A549 (cell line): Measurements from ENCODE around the gene FERMT1. TPM values are rescaled to one million over a fixed set of nuclear protein-coding genes. Genes with fewer than 3 reads are reported as not detected.

Source experiments
- ATAC-seq, 2 experiments: fragments of 200-7000 bp in 1 of 2; fragments of >200 bp in 1 of 2; cut with Nextera tagmentation in 1 of 2; cut with Tn5 transposase in 1 of 2; 3 replicates each; pipeline versions ENCODE4 v1.8.0 to v1.9.1; 2018 to 2020; ENCODE audit warnings: mild to moderate bottlenecking in 1 of 2, moderate library complexity in 1 of 2
- CTCF ChIA-PET: fragments of 300-600 bp; sonication (Branson Sonifier 250); formaldehyde crosslinking; extraction: SDS; loops from one replicate; lab custom pipeline; 2021; ENCODE audit warnings: antibody characterized with exemption, inconsistent platforms; lab: Yijun Ruan, JAX
- POLR2A ChIA-PET: fragments of 350-600 bp; formaldehyde crosslinking; extraction: SDS; loops from one replicate; lab custom pipeline; 2021; ENCODE audit warnings: antibody characterized with exemption, inconsistent platforms; lab: Yijun Ruan, JAX
- DNase-seq, 2 experiments: peaks; one replicate each; pipeline versions ENCODE4 v3.0.0 to v3.0.0-alpha.2; 2011 to 2016; ENCODE audit warnings: low read depth in 1 of 2, low spot score in 1 of 2
- FAIRE-seq: peaks from 2 replicates; lab custom pipeline; 2011; peaks lifted over from hg19 to GRCh38; lab: Jason Lieb, UNC
- H3K27ac ChIP-seq, 2 experiments: fragments of >200 bp; sonication (Bioruptor Twin); formaldehyde crosslinking; 3 replicates each; pipeline ENCODE4 v1.5.1; 2016 to 2017
- H3K4me1 ChIP-seq: fragments of >200 bp; sonication (Bioruptor Twin); formaldehyde crosslinking; 3 replicates; pipeline ENCODE4 v1.6.1; 2016
- H3K4me2 ChIP-seq: fragments of >200 bp; sonication (Bioruptor Twin); formaldehyde crosslinking; 3 replicates; pipeline ENCODE4 v1.6.1; 2016
- H3K4me3 ChIP-seq: fragments of >200 bp; sonication (Bioruptor Twin); formaldehyde crosslinking; 3 replicates; pipeline ENCODE4 v1.5.1; 2016
- H3K9me3 ChIP-seq: fragments of >200 bp; sonication (Bioruptor Twin); formaldehyde crosslinking; 3 replicates; pipeline ENCODE4 v1.6.1; 2016
- BHLHE40 ChIP-seq: IDR thresholded peaks from 2 replicates; pipeline ENCODE4 v1.6.1; 2012; ENCODE audit warnings: low read depth, low read length, inconsistent platforms
- CBX8 ChIP-seq: fragments of 200-600 bp; sonication (generic); IDR thresholded peaks from 2 replicates; pipeline ENCODE4 v1.6.1; 2016
- CHD2 ChIP-seq: fragments of 150-350 bp; IDR thresholded peaks from 2 replicates; pipeline ENCODE4 v1.6.1; 2014; ENCODE audit warnings: low read length; ENCODE audit not compliant: partially characterized antibody
- E2F6 ChIP-seq: IDR thresholded peaks from 2 replicates; pipeline ENCODE4 v1.6.1; 2012; ENCODE audit warnings: low read depth, borderline replicate concordance
- EHF ChIP-seq: fragments of 250-450 bp; sonication (Bioruptor Pico); IDR thresholded peaks from 2 replicates; pipeline ENCODE4 v1.5.0; 2020; ENCODE audit warnings: mild to moderate bottlenecking
- ESRRA ChIP-seq: fragments of 150-350 bp; IDR thresholded peaks from 2 replicates; pipeline ENCODE4 v1.6.1; 2014; ENCODE audit warnings: mild to moderate bottlenecking, low read length, borderline replicate concordance
- HDAC2 ChIP-seq: fragments of 200-600 bp; sonication (generic); IDR thresholded peaks from 2 replicates; pipeline ENCODE4 v1.6.1; 2016
- HEYL ChIP-seq: fragments of 250-450 bp; sonication (Bioruptor Pico); IDR thresholded peaks from 2 replicates; pipeline ENCODE4 v1.8.0; 2021; ENCODE audit warnings: mild to moderate bottlenecking, moderate library complexity
- HOXB5 ChIP-seq: fragments of 250-450 bp; sonication (Bioruptor Pico); IDR thresholded peaks from 2 replicates; pipeline ENCODE4 v1.5.0; 2020; ENCODE audit warnings: mild to moderate bottlenecking, moderate library complexity
- JUNB ChIP-seq: fragments of >200 bp; sonication (Bioruptor Twin); formaldehyde crosslinking; IDR thresholded peaks from 2 replicates; pipeline ENCODE4 v1.6.1; 2016
- KDM1A ChIP-seq: fragments of 200-600 bp; sonication (generic); IDR thresholded peaks from 2 replicates; pipeline ENCODE4 v1.6.1; 2016; ENCODE audit warnings: low read depth, mild to moderate bottlenecking
- KDM5A ChIP-seq: fragments of 200-600 bp; sonication (generic); IDR thresholded peaks from 2 replicates; pipeline ENCODE4 v1.6.1; 2016; ENCODE audit warnings: antibody characterized with exemption, mild to moderate bottlenecking
- MAFK ChIP-seq: fragments of 450-650 bp; IDR thresholded peaks from 2 replicates; pipeline ENCODE4 v1.6.1; 2014; ENCODE audit not compliant: partially characterized antibody
- MYC ChIP-seq: IDR thresholded peaks from 2 replicates; pipeline ENCODE4 v1.6.1; 2012; ENCODE audit warnings: mild to moderate bottlenecking, inconsistent platforms, low read length, improper control_type of control experiment, borderline replicate concordance
- NR3C1 ChIP-seq: fragments of >200 bp; sonication (Bioruptor Twin); formaldehyde crosslinking; IDR thresholded peaks from 3 replicates; pipeline ENCODE4 v1.6.1; 2017
- PHF8 ChIP-seq: fragments of 200-600 bp; sonication (generic); IDR thresholded peaks from 2 replicates; pipeline ENCODE4 v1.6.1; 2016; ENCODE audit warnings: low read depth, mild to moderate bottlenecking, antibody characterized with exemption, moderate library complexity, borderline replicate concordance
- POLR2A ChIP-seq: IDR thresholded peaks from 2 replicates; pipeline ENCODE4 v1.6.1; 2012; ENCODE audit warnings: mild to moderate bottlenecking, low read length
- POLR2AphosphoS2 ChIP-seq: conservative IDR thresholded peaks from 2 replicates; pipeline ENCODE4 v1.6.1; 2012; ENCODE audit warnings: low read length, improper control_type of control experiment, inconsistent platforms
- RARB ChIP-seq: fragments of 250-450 bp; sonication (Bioruptor Pico); IDR thresholded peaks from 2 replicates; pipeline ENCODE4 v1.8.0; 2021; ENCODE audit warnings: mild to moderate bottlenecking, moderate library complexity
- REST ChIP-seq: fragments of 200-600 bp; sonication (generic); IDR thresholded peaks from 2 replicates; pipeline ENCODE4 v1.6.1; 2016; ENCODE audit warnings: antibody characterized with exemption, mild to moderate bottlenecking, moderate library complexity
- RNF2 ChIP-seq: fragments of 200-600 bp; sonication (generic); IDR thresholded peaks from 2 replicates; pipeline ENCODE4 v1.6.1; 2016; ENCODE audit warnings: low read depth, mild to moderate bottlenecking, antibody characterized with exemption, moderate library complexity, borderline replicate concordance
- ZSCAN20 ChIP-seq: fragments of 250-450 bp; sonication (Bioruptor Pico); IDR thresholded peaks from 2 replicates; pipeline ENCODE4 v1.8.0; 2022; ENCODE audit warnings: mild to moderate bottlenecking, moderate library complexity
- WGBS: methylation state at CpG from one replicate; pipeline ENCODE4 v1.1.6; 2017; ENCODE audit errors: missing lambda C conversion rate; 5-methylcytosine and 5-hydroxymethylcytosine counted together
- polyA plus RNA-seq, 4 experiments: library from polyadenylated mRNA; depleted of rRNA in 3 of 4; stranded (reverse); fragments of >200 nt; fragmentation: RNase III in 1 of 4; extraction: RNeasy Plus Mini Kit Qiagen cat#74134 plus additional on column Dnase treatment in 1 of 4; gene quantifications; 2 replicates in 3 of 4; 3 replicates in 1 of 4; pipeline ENCODE4 v1.2.3, GENCODE V29; 2011 to 2017

Gene FERMT1
- polyA plus RNA-seq, 2 of the 4 experiments (the other 2 are of a cell fraction), result 12.7 to 19.1 TPM

DNA sequence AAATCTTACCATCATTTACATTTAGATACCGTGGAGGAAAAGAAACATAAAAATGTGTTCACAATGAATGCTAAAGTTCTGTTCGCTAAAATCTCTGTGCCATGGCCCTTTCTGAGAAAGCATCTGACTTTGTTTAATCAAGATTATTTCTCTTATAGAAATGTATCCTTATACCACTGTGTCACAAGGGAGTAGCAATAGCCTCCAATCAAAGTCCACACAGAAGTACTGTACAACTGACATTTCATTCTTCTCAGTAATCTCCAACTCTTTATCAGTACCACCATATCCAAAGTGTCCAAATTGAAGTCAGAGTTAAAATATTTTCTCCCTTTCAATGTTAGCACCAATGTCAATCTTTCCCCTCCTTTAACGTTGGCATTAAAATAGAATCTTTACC lies 6.1 kb downstream of the FERMT1 start:
- ATAC-seq (no peak), DNase-seq (no peak), FAIRE-seq (peak; percentile 81)
- Histone ChIP-seq H3K27ac (no peak overlapping the region), H3K4me1 (no peaks in the 10 kb centered on the region), H3K9me3 (peaks cover 34% of the 10 kb centered on the region)
- ChIA-PET POLR2A (no interaction called here), CTCF (no interaction called here)
- 84% methylated on average over 3 of the region's 3 CpGs for WGBS
- TF ChIP-seq RNF2 (no peak), MAFK (no peak), EHF (no peak)
- TF ChIP-seq, all 56 proteins: peak for 0
- Histone ChIP-seq H3K4me3 (no peak overlapping the region), H3K4me2 (no peak overlapping the region)

DNA sequence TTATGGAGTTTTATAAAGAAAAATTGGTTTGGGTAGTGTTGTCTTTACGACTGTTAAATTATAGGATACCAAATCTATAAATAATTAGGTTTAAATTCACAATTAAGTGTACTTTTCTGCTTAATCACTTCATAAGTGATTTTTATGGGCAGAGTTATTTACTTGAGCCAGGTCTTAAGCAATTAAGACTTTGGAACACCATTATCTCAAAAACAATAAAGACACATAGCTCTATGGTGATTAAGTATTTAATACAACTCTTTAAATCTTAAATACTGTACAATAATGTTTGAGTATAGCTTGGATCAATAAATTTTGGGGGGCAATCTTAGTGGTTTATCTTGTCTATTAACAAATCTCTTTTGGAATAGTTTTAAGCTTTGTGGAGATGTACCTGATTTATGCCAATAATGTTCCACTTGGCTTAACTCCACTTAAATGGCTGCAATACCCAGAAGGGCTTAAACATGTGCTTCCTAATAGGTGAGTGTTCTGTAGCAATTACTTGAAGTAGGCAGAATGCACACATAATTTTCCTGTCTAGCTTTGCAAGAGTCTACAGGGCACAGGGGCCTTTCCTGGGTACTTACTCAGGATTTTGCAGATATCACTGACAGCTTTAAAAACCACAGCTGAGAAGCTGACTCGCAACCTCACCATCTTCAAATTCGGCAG lies 7.5 kb downstream of the FERMT1 start:
- TF ChIP-seq CHD2 (no peak), RNF2 (no peak), HDAC2 (no peak), POLR2AphosphoS2 (no peak), NR3C1 (no peak), RARB (CRISPR knock-in tag) (no peak), ZSCAN20 (CRISPR knock-in tag) (no peak), KDM5A (no peak), HEYL (CRISPR knock-in tag) (no peak), EHF (no peak), JUNB (no peak), HOXB5 (CRISPR knock-in tag) (no peak), E2F6 (no peak), POLR2A (no peak), BHLHE40 (no peak), MYC (no peak), KDM1A (no peak), PHF8 (no peak), REST (no peak), ESRRA (no peak)
- CTCF ChIA-PET, result interaction anchor here (1.0 kb wide), 1 partner anchor 39 kb away, joined by 3 read pairs; no protein-coding TSS in a partner anchor
- POLR2A ChIA-PET, result no interaction called here
- no peaks in the 10 kb centered on the region for H3K4me1 ChIP-seq
- no peak overlapping the region for H3K4me2 ChIP-seq
- WGBS, result 93% methylated on average over 3 of the region's 3 CpGs
- no peak for DNase-seq
- peaks cover 34% of the 10 kb centered on the region for H3K9me3 ChIP-seq
- no peak overlapping the region for H3K27ac ChIP-seq
- no peak for ATAC-seq
- no peak overlapping the region for H3K4me3 ChIP-seq
- no peak for FAIRE-seq

- 76% methylated on average over 1 of the region's 1 CpG for WGBS
- no peak overlapping the region for H3K27ac ChIP-seq
- peaks cover 34% of the 10 kb centered on the region for H3K9me3 ChIP-seq
- no peak for TF ChIP-seq CBX8
- TF ChIP-seq EHF, result 0 out of 2 replicates have a peak, but pooled peaks have one; percentile 39
- CTCF ChIA-PET, result interaction anchor here (1.0 kb wide), 1 partner anchor 38 kb away, joined by 3 read pairs; no protein-coding TSS in a partner anchor
- POLR2A ChIA-PET, result no interaction called here
- H3K4me3 ChIP-seq, result no peak overlapping the region
- no peaks in the 10 kb centered on the region for H3K4me1 ChIP-seq
- ATAC-seq, result no peak
- FAIRE-seq, result no peak
- DNase-seq, result no peak
- H3K4me2 ChIP-seq, result no peak overlapping the region
Measured at GRCh38 chr20:6114696-6115095, 8.1 kb downstream of the FERMT1 start.
